Adrenal gland (tissue), 12 donors: Measurements from ENCODE around the gene FHIT. TPM values are rescaled to one million over a fixed set of nuclear protein-coding genes. Genes with fewer than 3 reads are reported as not detected.

ENCODE experiments used
- DNase-seq, 7 donors: peaks; one replicate each; pipeline ENCODE4 v3.0.0-alpha.2; 2019 to 2020
- H3K27ac ChIP-seq, 5 donors: fragments of 200-600 bp; sonication (generic) in 4 of 5; 1 replicate in 3 of 5; 2 replicates in 2 of 5; pipeline versions ENCODE4 v1.5.1 to v1.8.0; 2016 to 2020; ENCODE audit warnings: mild to moderate bottlenecking in 1 of 5
- H3K27me3 ChIP-seq: fragments of 200-600 bp; 2 replicates; pipeline ENCODE4 v1.8.0; 2021
- H3K36me3 ChIP-seq, 2 donors: fragments of 200-600 bp; replicated peaks in 1 of 2; 1 replicate in 1 of 2; 2 replicates in 1 of 2; pipeline versions ENCODE4 v1.5.1 to v1.8.0; 2018 to 2022
- H3K4me1 ChIP-seq, 2 donors: fragments of 200-600 bp; replicated peaks in 1 of 2; 1 replicate in 1 of 2; 2 replicates in 1 of 2; pipeline versions ENCODE4 v1.5.1 to v1.8.0; 2018 to 2021
- H3K4me3 ChIP-seq, 4 donors: fragments of 200-600 bp; sonication (generic) in 3 of 4; one replicate each; pipeline ENCODE4 v1.5.1; 2016 to 2018
- H3K9me3 ChIP-seq, 3 donors: fragments of 200-600 bp; sonication (generic) in 1 of 3; replicated peaks in 1 of 3; 1 replicate in 2 of 3; 2 replicates in 1 of 3; pipeline versions ENCODE4 v1.5.1 to v1.8.0; 2016 to 2021
- CTCF ChIP-seq, 6 experiments: fragments of 450-650 bp in 4 of 6; fragments of 200-600 bp in 2 of 6; sonication (generic) in 1 of 6; IDR thresholded peaks; 1 replicate in 5 of 6; 2 replicates in 1 of 6; pipeline versions ENCODE4 v1.5.1 to v1.8.0; 2016 to 2021; ENCODE audit warnings: antibody characterized with exemption in 6 of 6, mild to moderate bottlenecking in 2 of 6, moderate library complexity in 1 of 6
- POLR2A ChIP-seq, 2 donors: fragments of 450-650 bp; IDR thresholded peaks; one replicate each; pipeline ENCODE4 v1.6.1; 2017; ENCODE audit warnings: antibody characterized with exemption in 2 of 2, mild to moderate bottlenecking in 2 of 2, moderate library complexity in 1 of 2
- WGBS, 4 donors: extraction: QIAGEN DNeasy Blood & Tissue Kit in 2 of 4; methylation state at CpG; one replicate each; pipeline versions ENCODE4 v1.1.5 to v1.1.7; 2013 to 2017; 5-methylcytosine and 5-hydroxymethylcytosine counted together
- intact Hi-C, 2 donors: fragments of 100-400 bp; cut with DNase I; formaldehyde crosslinking; loops; one replicate each; pipeline versions ENCODE4 v1.14.1 to v1.15.0; 2022 to 2023
- polyA plus RNA-seq, 3 donors: library from polyadenylated mRNA; stranded (reverse); fragments of 200-250 nt in 2 of 3; fragments of 350-450 nt in 1 of 3; fragmentation: Illumina TruSeq in 1 of 3; extraction: RNeasy Lipid Tissue Mini Kit (QIAGEN cat#74804) in 1 of 3; gene quantifications; one replicate each; pipeline ENCODE4 v1.2.3, GENCODE V29; 2013 to 2014
- total RNA-seq, 9 donors: library from RNA; depleted of rRNA in 4 of 9; stranded (reverse); fragments of >200 nt in 4 of 9; fragments of 120-200 nt in 1 of 9; fragmentation: NEBNext Ultra II Directional in 1 of 9; extraction: Animal tissue kit (Norgen Biotek cat#: 25700) in 1 of 9; gene quantifications; one replicate each; pipeline versions ENCODE4 v1.1.0 to v1.2.4, GENCODE V29; 2013 to 2023
- donor health status: healthy with polysubstance abuse.
- donor health status: Bipolar disorder and iron deficiency.
- donor health status: DM: yes; HTN: yes; CAD: no.
- donor health status: DM: no; HTN: no; CAD: no.
- donor health status: DM: no; HTN: no; CAD: no.
- donor health status: DM: yes; HTN: yes; CAD: no.

FHIT gene
- total and polyA plus RNA-seq, 12 donors, result 14.1 to 43.9 (median 28.8) TPM

GRCh38 chr3:60095516-60095915 lies 1155.7 kb downstream of the FHIT start:
- no peak overlapping the region for H3K27ac ChIP-seq
- no peaks in the 10 kb centered on the region for H3K36me3 ChIP-seq
- intact Hi-C loops, result no loop called here
- 53 to 62% (median 57%) methylated on average over 4 of the region's 4 CpGs for WGBS, 4 donors
- no peaks in the 10 kb centered on the region for H3K27me3 ChIP-seq
- H3K4me3 ChIP-seq, result no peak overlapping the region
- H3K4me1 ChIP-seq, result no peaks in the 10 kb centered on the region
- no peaks in the 10 kb centered on the region for H3K9me3 ChIP-seq
- DNase-seq, result no peak
- TF ChIP-seq CTCF (IDR thresholded peaks at IDR 0.05) (no peak), POLR2A (IDR thresholded peaks at IDR 0.05) (no peak)

- intact Hi-C loops, result no loop called here
- no peaks in the 10 kb centered on the region for H3K4me1 ChIP-seq
- no peaks in the 10 kb centered on the region for H3K9me3 ChIP-seq
- WGBS, 4 donors, result 83 to 91% (median 86%) methylated on average over 3 of the region's 3 CpGs
- H3K36me3 ChIP-seq, result no peaks in the 10 kb centered on the region
- DNase-seq, result no peak
- no peaks in the 10 kb centered on the region for H3K27me3 ChIP-seq
- no peak overlapping the region for H3K27ac ChIP-seq
- TF ChIP-seq POLR2A (IDR thresholded peaks at IDR 0.05) (no peak), CTCF (IDR thresholded peaks at IDR 0.05) (no peak)
- H3K4me3 ChIP-seq, result no peak overlapping the region
These were observed 1156.8 kb downstream of the FHIT start for GRCh38 chr3:60094392-60094947.

GRCh38 chr3:60090548-60090947 lies 1160.7 kb downstream of the FHIT start:
- WGBS, 4 donors, result 83 to 91% (median 89%) methylated on average over 3 of the region's 3 CpGs
- H3K27ac ChIP-seq, result no peak overlapping the region
- no peak overlapping the region for H3K4me3 ChIP-seq
- no peaks in the 10 kb centered on the region for H3K9me3 ChIP-seq
- H3K36me3 ChIP-seq, result no peaks in the 10 kb centered on the region
- no peak for TF ChIP-seq POLR2A (IDR thresholded peaks at IDR 0.05)
- TF ChIP-seq CTCF (IDR thresholded peaks at IDR 0.05), result no peak
- intact Hi-C loops, result no loop called here
- H3K27me3 ChIP-seq, result no peaks in the 10 kb centered on the region
- H3K4me1 ChIP-seq, result no peaks in the 10 kb centered on the region
- no peak for DNase-seq

GRCh38 chr3:60086811-60087210 lies 1164.4 kb downstream of the FHIT start:
- no peak for DNase-seq
- H3K36me3 ChIP-seq, result no peaks in the 10 kb centered on the region
- no peak overlapping the region for H3K4me3 ChIP-seq
- no peaks in the 10 kb centered on the region for H3K27me3 ChIP-seq
- 66 to 93% (median 81%) methylated on average over 2 of the region's 2 CpGs for whole genome bisulfite sequencing, 4 donors
- no peaks in the 10 kb centered on the region for H3K9me3 ChIP-seq
- intact Hi-C loops, result no loop called here
- no peaks in the 10 kb centered on the region for H3K4me1 ChIP-seq
- TF ChIP-seq CTCF (IDR thresholded peaks at IDR 0.05), result no peak
- no peak for TF ChIP-seq POLR2A (IDR thresholded peaks at IDR 0.05)
- no peak overlapping the region for H3K27ac ChIP-seq
